ENCODE data around the gene TMIGD1.

The TMIGD1 gene, protein sequence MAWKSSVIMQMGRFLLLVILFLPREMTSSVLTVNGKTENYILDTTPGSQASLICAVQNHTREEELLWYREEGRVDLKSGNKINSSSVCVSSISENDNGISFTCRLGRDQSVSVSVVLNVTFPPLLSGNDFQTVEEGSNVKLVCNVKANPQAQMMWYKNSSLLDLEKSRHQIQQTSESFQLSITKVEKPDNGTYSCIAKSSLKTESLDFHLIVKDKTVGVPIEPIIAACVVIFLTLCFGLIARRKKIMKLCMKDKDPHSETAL

GRCh38 chr17:30333503-30334360 lies at the start of gene TMIGD1:
Gene TMIGD1 (minus strand): TSS chr17:30334057. CDS start chr17:30332133, 1,924 bp downstream.
- no peak for DNase-seq (ENCODE audit: low read depth)

- DNase-seq (ENCODE audit: low read depth): no peak
Observed at GRCh38 chr17:30382345-30382744, 48.5 kb upstream of the TMIGD1 start.

DNA sequence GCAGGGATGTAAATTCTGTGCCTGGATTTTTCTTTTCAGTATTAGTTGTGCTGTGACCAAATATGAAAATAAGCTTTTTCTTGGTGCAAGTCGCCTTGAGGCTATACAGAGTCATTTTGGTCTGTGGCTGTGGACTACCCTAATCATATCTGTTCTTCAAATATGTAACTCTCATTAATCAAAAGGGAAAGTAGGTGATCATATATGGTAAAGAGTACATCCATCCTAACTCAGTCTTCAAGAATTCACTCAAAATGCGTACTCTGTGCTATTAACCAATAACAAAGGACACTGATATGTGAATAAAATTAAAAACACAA lies 47.4 kb upstream of the TMIGD1 start:
- no peak for DNase-seq (ENCODE audit: low read depth)

GRCh38 chr17:30380643-30381339 lies 46.9 kb upstream of the TMIGD1 start:
- DNase-seq (ENCODE audit: low read depth): no peak

DNA sequence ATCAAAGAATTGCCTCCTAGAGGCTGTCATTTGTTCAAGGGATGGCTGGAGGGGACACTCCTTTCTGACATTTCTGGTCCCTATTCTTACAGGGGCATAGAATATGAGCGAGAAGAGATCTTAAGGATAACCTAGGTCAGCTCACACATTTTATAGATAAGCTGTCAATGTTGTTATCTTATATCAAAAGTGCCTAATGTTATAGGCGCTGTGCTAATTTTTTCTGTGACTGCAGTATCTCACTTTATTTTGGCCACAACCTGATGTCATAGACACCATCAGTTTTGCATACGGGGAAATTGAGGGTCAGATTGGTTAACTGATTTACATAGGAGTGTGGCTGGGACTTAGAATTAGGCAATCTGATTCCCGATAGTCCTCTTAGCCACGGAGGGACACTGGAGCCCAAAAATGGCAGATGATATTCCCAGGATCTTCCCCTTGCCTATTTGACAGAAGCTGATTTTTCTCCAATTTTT lies 46.1 kb upstream of the TMIGD1 start:
- DNase-seq (ENCODE audit: low read depth): no peak

DNA sequence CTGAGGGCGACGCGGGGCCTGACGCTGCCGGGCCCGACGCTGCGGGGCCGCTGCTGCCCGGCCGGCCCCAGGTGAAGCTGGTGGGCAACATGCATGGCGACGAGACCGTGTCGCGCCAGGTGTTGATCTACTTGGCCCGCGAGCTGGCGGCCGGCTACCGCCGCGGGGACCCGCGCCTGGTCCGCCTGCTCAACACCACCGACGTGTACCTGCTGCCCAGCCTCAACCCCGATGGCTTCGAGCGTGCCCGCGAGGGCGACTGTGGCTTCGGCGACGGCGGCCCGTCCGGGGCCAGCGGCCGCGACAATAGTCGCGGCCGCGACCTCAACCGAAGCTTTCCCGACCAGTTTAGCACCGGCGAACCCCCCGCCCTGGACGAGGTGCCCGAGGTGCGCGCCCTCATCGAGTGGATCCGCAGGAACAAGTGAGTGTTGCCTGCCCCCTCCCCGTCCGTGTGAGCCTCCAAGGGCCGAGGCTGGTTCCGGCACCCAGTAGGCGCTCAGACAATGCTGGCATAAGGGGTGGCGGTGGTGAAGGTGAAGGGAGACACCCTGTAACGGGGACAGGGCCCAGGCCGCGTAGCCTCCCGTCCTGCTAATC lies 45.5 kb upstream of the TMIGD1 start:
- DNase-seq (ENCODE audit: low read depth): no peak

DNA sequence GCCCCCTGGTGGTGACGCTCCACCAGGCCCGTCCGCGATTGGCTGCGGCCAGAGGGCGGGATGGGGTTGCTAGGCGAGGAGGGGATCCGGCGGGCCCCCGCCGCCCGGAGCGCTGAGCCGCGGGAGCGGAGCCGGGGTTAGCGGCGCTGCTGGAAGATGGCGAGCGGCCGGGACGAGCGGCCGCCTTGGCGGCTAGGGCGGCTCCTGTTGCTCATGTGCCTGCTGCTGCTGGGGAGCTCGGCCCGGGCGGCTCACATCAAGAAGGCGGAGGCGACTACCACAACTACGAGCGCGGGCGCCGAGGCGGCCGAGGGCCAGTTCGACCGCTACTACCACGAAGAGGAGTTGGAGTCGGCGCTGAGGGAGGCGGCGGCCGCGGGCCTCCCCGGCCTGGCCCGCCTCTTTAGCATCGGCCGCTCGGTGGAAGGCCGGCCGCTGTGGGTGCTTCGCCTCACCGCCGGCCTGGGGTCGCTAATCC lies 45.0 kb upstream of the TMIGD1 start, which contains the start of gene CPD:
CPD (plus strand) TSS at position 103 of the 478 bp plus-strand sequence; CDS start at position 157, 54 bp downstream.
- DNase-seq (ENCODE audit: low read depth): peak; percentile 96

GRCh38 chr17:30378241-30378824 lies 44.5 kb upstream of the TMIGD1 start:
- peak; percentile 35 for DNase-seq (ENCODE audit: low read depth)

GRCh38 chr17:30377574-30378240 lies 43.9 kb upstream of the TMIGD1 start:
- DNase-seq (ENCODE audit: low read depth): no peak

- peak; percentile 42 for DNase-seq (ENCODE audit: low read depth)
Observed at GRCh38 chr17:30376621-30377452, 43.0 kb upstream of the TMIGD1 start.

DNA sequence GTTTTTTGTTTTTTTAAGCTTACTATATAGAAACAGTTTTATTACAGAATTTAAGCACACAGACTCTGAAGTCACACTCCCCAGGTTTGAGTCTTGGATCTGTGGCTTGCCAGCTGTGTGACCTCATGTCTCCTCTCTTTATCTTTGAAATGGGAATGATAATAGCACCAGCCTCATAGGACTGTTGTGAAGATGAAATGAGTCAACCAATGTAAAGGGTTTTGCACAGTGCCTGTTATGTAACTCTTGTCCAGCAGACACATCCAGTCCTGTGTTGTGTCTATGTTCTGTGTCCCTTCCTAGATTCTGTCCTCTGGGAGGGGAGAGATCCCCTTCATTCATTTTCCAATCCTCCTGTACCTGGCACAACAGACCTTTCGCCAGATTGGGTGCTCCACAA lies 41.8 kb upstream of the TMIGD1 start:
- DNase-seq (ENCODE audit: low read depth): no peak

GRCh38 chr17:30372755-30373154 lies 38.9 kb upstream of the TMIGD1 start:
- no peak for DNase-seq (ENCODE audit: low read depth)

- DNase-seq (ENCODE audit: low read depth): no peak
Observed at GRCh38 chr17:30369995-30370394, 36.1 kb upstream of the TMIGD1 start.

- no peak for DNase-seq (ENCODE audit: low read depth)
Observed at GRCh38 chr17:30368912-30369720, 35.3 kb upstream of the TMIGD1 start.

- no peak for DNase-seq (ENCODE audit: low read depth)
Observed at GRCh38 chr17:30366536-30366935, 32.7 kb upstream of the TMIGD1 start.

DNA sequence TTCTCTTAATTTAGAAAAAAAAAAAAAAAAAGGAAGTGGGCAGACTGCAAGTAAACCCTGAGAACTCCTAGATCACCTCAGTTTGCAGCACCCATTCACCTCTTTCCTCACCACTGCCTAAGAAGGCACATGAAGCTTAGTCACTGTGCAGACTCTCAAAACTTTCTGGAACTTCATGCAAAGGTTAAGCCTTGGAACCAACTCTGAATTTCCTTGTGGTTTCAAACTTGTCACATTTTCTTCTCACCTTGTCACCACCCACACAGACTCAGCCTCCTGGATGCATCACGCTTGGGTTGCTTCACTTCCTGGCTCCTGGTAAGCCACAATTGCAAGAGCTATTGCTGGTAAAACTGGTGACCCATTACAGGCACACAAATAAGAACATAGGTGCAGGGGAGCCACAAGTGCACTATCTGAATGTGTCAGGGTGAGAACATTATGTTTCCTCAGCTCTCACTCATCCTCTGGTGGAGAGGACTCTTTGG lies 29.9 kb upstream of the TMIGD1 start:
- DNase-seq (ENCODE audit: low read depth): peak; percentile 70

DNA sequence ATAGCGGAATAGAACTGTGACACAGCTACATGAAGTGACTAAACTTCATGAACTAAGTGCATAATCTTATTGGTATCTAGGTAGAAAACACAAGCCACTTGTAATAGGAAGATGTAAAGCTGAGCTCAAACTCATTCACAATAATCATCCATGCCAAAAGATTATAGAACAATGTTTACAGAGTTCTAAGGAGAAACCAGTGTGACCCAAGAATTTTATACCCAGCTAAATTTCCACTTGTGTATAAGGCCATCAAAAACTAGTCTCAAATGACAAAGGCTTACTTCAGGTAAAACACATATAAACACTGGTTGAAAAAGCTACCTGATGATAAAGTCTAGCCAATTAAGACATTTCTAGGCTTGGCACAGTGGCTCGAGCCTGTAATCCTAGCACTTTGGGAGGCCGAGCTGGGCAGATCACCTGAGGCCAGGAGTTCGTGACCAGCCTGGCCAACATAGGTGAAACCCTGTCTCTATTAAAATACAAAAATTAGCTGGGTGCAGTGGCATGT lies 28.0 kb upstream of the TMIGD1 start:
- DNase-seq (ENCODE audit: low read depth): no peak

- DNase-seq (ENCODE audit: low read depth): no peak
Observed at GRCh38 chr17:30360086-30360808, 26.4 kb upstream of the TMIGD1 start.

Data from stimulated activated CD8-positive, alpha-beta memory T cell treated with anti-CD3 and anti-CD28 coated beads, Interleukin-4, amount 100 ng/mL, for 24 hours (primary cell).